HUES6 (cell line): ENCODE measurements around the gene TUBE1.
"Not testable (repeated sequence)": the region's sequence is repeated elsewhere in the genome, so short reads cannot be mapped to it uniquely, and the experiment has no call there.

ENCODE experiments used
- H3K27ac ChIP-seq: 2 replicates; pipeline ENCODE4 v1.7.0; 2013; ENCODE audit warnings: low read depth, mild to moderate bottlenecking, low read length, inconsistent platforms
- H3K27me3 ChIP-seq: 2 replicates; pipeline ENCODE4 v1.6.1; 2013; ENCODE audit warnings: low read length; ENCODE audit not compliant: control insufficient read depth, insufficient read depth
- H3K36me3 ChIP-seq: 2 replicates; pipeline ENCODE4 v1.6.1; 2013; ENCODE audit warnings: low read length; ENCODE audit not compliant: control insufficient read depth, insufficient read depth
- H3K4me1 ChIP-seq: 2 replicates; pipeline ENCODE4 v1.6.1; 2013; ENCODE audit warnings: low read length; ENCODE audit not compliant: control insufficient read depth, insufficient read depth
- H3K4me3 ChIP-seq: 2 replicates; pipeline ENCODE4 v1.5.1; 2013; ENCODE audit warnings: low read depth, low read length
- H3K9ac ChIP-seq: one replicate; pipeline ENCODE4 v1.6.1; 2013; ENCODE audit warnings: mild to moderate bottlenecking, low read length
- H3K9me3 ChIP-seq: 2 replicates; pipeline ENCODE4 v1.6.1; 2013; ENCODE audit warnings: low read depth, low read length; ENCODE audit not compliant: control insufficient read depth, insufficient read depth

The TUBE1 gene

DNA sequence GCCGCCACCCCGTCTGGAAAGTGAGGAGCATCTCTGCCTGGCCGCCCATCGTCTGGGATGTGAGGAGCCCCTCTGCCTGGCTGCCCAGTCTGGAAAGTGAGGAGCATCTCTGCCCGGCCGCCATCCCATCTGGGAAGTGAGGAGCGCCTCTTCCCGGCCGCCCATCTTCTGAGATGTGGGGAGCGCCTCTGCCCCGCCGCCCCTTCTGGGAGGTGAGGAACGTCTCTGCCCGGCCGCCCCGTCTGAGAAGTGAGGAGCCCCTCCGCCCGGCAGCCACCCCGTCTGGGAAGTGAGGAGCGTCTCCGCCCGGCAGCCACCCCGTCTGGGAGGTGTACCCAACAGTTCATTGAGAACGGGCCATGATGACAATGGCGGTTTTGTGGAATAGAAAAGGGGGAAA lies 39.8 kb downstream of the TUBE1 start:
- H3K4me3 ChIP-seq, H3K27me3 ChIP-seq, H3K4me1 ChIP-seq, H3K9ac ChIP-seq, H3K27ac ChIP-seq, H3K9me3 ChIP-seq, H3K36me3 ChIP-seq: not testable (repeated sequence)

GRCh38 chr6:112044856-112045255 lies 42.4 kb downstream of the TUBE1 start:
- H3K27ac ChIP-seq = no peak overlapping the region

DNA sequence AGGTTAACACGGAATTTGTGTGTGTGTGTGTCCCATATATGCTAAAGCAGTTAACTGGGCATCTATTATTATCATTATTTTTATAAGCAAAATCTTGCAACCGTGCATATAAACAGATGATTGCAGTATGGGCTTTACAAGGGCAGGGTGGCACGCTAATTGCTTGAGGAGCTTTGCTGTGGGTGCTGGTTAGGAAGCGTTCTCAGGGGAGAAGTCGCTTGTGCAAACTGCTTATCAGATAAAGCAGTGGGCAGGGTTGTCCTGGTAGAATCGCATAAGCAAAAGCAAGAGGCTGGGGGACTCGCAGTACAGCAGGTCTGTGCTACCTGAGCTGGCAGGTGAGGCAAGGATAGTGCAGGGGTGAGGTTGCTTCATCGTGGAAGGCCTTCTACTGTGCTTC lies 43.1 kb downstream of the TUBE1 start:
- Histone ChIP-seq H3K36me3 (no peaks in the 10 kb centered on the region), H3K27me3 (no peaks in the 10 kb centered on the region), H3K9ac (no peak overlapping the region), H3K27ac (no peak overlapping the region), H3K4me3 (no peak overlapping the region), H3K4me1 (peaks cover 6% of the 10 kb centered on the region), H3K9me3 (peaks cover 8% of the 10 kb centered on the region; the same call in 1 of the 2 replicates)

More at GRCh38 chr6:112044856-112045255, 42.4 kb downstream of the TUBE1 start:
- Histone ChIP-seq H3K9ac (no peak overlapping the region), H3K4me3 (no peak overlapping the region), H3K4me1 (peaks cover 6% of the 10 kb centered on the region), H3K36me3 (no peaks in the 10 kb centered on the region), H3K9me3 (peaks cover 8% of the 10 kb centered on the region; the same call in 1 of the 2 replicates), H3K27me3 (no peaks in the 10 kb centered on the region)

DNA sequence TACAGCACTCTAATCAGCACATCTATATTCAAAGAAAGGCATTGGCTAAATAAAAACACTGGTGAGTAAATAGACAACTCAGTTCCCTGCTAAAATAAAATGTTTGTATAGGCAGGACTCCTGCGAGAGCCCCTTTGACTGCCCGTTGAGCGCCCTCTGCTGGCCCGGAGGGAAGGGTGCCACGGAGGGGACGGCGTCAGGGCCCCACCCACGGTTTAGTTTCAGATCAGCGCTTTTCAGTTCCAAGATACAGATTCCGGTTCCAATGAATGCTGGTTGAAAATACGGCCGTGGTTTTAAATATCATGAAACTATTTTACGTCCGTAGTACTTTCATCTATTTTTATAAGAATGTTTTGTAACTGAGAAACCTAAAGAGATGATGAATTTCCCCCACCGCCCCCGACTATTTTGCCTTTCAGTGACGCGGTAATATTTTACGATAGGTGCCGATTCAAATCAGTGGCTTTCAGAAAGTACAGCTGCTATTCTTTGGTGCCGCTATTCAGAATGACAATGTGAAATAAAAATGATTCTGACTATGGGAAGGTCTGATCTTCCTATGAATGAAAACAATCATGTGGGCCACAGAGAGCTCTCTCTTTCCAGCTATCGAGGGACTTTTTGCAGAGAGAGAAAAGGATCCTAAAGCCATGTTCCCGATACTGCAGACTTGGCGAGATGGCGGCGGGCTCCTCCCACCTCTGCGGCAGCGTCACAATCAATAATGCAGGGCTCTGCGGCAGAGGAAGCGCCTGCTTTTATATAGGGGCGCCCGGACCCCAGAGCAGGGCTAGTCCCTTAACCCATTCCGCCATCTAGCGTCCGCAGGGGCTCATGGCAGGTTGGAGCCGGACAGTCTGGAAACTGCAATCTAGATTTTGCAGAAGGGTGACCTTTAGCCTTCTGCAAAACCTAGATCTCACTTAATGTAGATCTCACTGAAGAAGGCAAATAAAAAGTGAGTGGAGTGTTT lies 44.0 kb downstream of the TUBE1 start:
- Histone ChIP-seq H3K9me3 (peaks cover 8% of the 10 kb centered on the region; the same call in 1 of the 2 replicates), H3K4me3 (peak overlapping the region; percentile 88), H3K27ac (peak overlapping the region; percentile 47; the same call in 1 of the 2 replicates), H3K9ac (peak overlapping the region; percentile 68), H3K27me3 (no peaks in the 10 kb centered on the region), H3K36me3 (no peaks in the 10 kb centered on the region), H3K4me1 (peaks cover 6% of the 10 kb centered on the region)

GRCh38 chr6:112041535-112041934 lies 45.7 kb downstream of the TUBE1 start:
- Histone ChIP-seq H3K36me3 (no peaks in the 10 kb centered on the region), H3K9me3 (0 out of 2 replicates have a peak, but pooled peaks cover under 1% of the 10 kb centered on the region), H3K27me3 (no peaks in the 10 kb centered on the region), H3K27ac (no peak overlapping the region), H3K9ac (no peak overlapping the region), H3K4me3 (no peak overlapping the region), H3K4me1 (peaks cover 12% of the 10 kb centered on the region)

DNA sequence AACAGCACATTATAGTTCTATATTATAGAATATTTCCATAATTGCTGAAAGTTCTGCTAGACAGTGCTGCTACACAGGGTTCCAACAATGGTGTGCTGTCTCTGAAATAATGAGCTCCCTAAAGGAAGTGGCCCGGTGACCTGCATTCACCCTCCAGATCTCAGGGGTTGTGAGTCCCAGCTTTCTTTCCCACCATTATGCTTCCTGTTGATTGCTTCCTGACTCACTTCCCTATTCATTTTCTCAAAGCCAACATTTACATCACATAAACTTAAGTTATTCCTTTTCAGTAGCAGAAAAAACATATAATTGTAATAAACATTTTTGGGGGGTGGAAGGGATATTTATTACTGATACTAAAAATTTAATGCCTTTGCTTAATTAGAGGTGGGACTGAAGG lies 46.3 kb downstream of the TUBE1 start:
- Histone ChIP-seq H3K27me3 (no peaks in the 10 kb centered on the region), H3K9ac (no peak overlapping the region), H3K27ac (no peak overlapping the region)

GRCh38 chr6:112039431-112039770 lies 47.9 kb downstream of the TUBE1 start:
- H3K27ac ChIP-seq = no peak overlapping the region
- H3K27me3 ChIP-seq = no peaks in the 10 kb centered on the region
- no peaks in the 10 kb centered on the region for H3K36me3 ChIP-seq
- peaks cover 12% of the 10 kb centered on the region for H3K4me1 ChIP-seq
- no peak overlapping the region for H3K4me3 ChIP-seq
- H3K9ac ChIP-seq = no peak overlapping the region
- H3K9me3 ChIP-seq = no peaks in the 10 kb centered on the region

More for the DNA sequence above, 46.3 kb downstream of the TUBE1 start:
- H3K9me3 ChIP-seq = no peaks in the 10 kb centered on the region
- H3K4me1 ChIP-seq = peaks cover 12% of the 10 kb centered on the region
- H3K4me3 ChIP-seq = no peak overlapping the region
- H3K36me3 ChIP-seq = no peaks in the 10 kb centered on the region

- no peaks in the 10 kb centered on the region for H3K27me3 ChIP-seq
- H3K4me1 ChIP-seq = peaks cover 16% of the 10 kb centered on the region
- no peak overlapping the region for H3K27ac ChIP-seq
Measured at GRCh38 chr6:112038756-112039430, 48.4 kb downstream of the TUBE1 start.

DNA sequence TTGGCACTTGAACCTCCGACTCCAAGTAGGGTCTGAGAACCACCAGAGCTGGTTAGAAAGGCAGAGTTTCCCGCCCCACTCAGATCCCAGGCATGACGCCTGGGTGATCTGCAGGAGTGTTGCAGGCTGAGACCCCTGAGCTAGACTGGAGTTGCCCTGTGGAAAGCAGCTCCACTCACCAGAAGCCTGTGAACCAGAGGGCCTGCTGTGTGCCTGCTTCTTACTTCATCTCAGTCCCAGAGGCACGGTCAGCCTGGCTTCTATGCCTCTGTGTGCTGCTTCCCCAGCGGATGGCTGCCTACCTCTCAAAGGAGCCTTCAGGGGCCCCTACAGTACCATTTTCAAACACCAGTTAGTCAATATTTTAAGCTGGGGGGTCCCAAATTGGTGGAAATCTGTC lies 49.0 kb downstream of the TUBE1 start:
- Histone ChIP-seq H3K4me1 (peaks cover 16% of the 10 kb centered on the region), H3K4me3 (no peak overlapping the region), H3K27me3 (peaks cover 4% of the 10 kb centered on the region; the same call in 1 of the 2 replicates), H3K9ac (no peak overlapping the region), H3K27ac (no peak overlapping the region), H3K9me3 (no peaks in the 10 kb centered on the region), H3K36me3 (no peaks in the 10 kb centered on the region)

More at GRCh38 chr6:112038756-112039430, 48.4 kb downstream of the TUBE1 start:
- Histone ChIP-seq H3K4me3 (no peak overlapping the region), H3K9me3 (no peaks in the 10 kb centered on the region), H3K36me3 (no peaks in the 10 kb centered on the region), H3K9ac (no peak overlapping the region)

- H3K4me3 ChIP-seq = no peak overlapping the region
- H3K36me3 ChIP-seq = no peaks in the 10 kb centered on the region
- H3K27me3 ChIP-seq = peaks cover 5% of the 10 kb centered on the region; the same call in 1 of the 2 replicates
- H3K9me3 ChIP-seq = no peaks in the 10 kb centered on the region
- H3K27ac ChIP-seq = no peak overlapping the region
- H3K4me1 ChIP-seq = peaks cover 16% of the 10 kb centered on the region
- H3K9ac ChIP-seq = no peak overlapping the region
Measured at GRCh38 chr6:112037783-112038216, 49.5 kb downstream of the TUBE1 start.
